ENCODE data around the gene PARD3. TPM values are rescaled to one million over a fixed set of nuclear protein-coding genes. Genes with fewer than 3 reads are reported as not detected.
"Not testable (repeated sequence)": the region's sequence is repeated elsewhere in the genome, so short reads cannot be mapped to it uniquely, and the experiment has no call there.

The PARD3 gene
- total RNA-seq, 2 experiments from 2014 or later: 0.15 to 0.18 TPM

DNA sequence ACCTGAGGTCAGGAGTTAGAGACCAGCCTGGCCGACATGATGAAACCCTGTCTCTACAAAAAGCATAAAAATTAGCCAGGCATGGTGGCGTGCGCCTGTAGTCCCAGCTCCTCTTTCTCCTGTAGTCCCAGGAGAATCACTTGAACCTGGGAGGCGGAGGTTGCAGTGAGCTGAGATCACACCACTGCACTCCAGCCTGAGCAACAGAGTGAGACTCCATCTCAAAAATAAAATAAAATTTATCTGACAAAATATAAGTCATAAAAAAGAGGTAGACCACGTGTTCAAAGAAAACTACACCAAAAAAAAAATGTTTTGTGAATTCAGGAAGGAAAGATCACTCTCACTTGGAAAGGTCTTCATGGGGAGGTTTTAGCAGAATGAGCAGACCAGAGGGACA is 114.3 kb downstream of the PARD3 start:
- H3K27ac Mint-ChIP-seq; H3K9me3 Mint-ChIP-seq; DNase-seq; POLR2A ChIA-PET; H3K36me3 Mint-ChIP-seq (ENCODE audit: low read depth); H3K4me3 Mint-ChIP-seq; CTCF ChIA-PET: not testable (repeated sequence)
- H3K27me3 Mint-ChIP-seq: peaks cover 15% of the 10 kb centered on the region
- H3K4me1 Mint-ChIP-seq: peaks cover 18% of the 10 kb centered on the region

GRCh38 chr10:34699904-34700517 is 115.1 kb downstream of the PARD3 start:
- Mint-ChIP-seq H3K4me3 (no peak overlapping the region), H3K36me3 (ENCODE audit: low read depth) (no peaks in the 10 kb centered on the region), H3K27ac (no peak overlapping the region), H3K4me1 (peaks cover 15% of the 10 kb centered on the region), H3K9me3 (no peaks in the 10 kb centered on the region), H3K27me3 (peaks cover 11% of the 10 kb centered on the region)
- ChIA-PET POLR2A (no interaction called here), CTCF (no interaction called here)
- no peak for DNase-seq

DNA sequence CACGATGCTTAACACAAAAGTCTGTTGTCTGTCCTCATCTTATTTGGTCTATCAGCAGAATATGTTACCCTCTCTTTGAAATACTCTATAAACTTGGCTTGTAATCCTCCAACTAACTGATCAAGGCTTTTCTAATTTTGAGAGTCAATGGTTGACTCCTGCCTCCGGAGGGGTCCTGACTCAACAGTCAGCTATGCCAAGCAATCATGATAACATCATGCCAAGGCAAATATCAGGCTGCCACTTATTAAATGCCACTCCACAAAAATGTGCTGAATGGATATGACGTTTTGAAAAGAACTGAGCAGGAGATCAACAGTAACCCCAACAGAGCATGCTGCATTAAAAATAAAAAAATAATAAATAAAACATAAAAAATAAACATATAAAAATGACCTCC is 116.1 kb downstream of the PARD3 start:
- no peak for DNase-seq
- POLR2A ChIA-PET: no interaction called here
- Mint-ChIP-seq H3K9me3 (no peaks in the 10 kb centered on the region), H3K27me3 (peaks cover 11% of the 10 kb centered on the region), H3K36me3 (ENCODE audit: low read depth) (no peaks in the 10 kb centered on the region), H3K4me3 (no peak overlapping the region), H3K4me1 (peaks cover 15% of the 10 kb centered on the region), H3K27ac (no peak overlapping the region)
- CTCF ChIA-PET: no interaction called here

DNA sequence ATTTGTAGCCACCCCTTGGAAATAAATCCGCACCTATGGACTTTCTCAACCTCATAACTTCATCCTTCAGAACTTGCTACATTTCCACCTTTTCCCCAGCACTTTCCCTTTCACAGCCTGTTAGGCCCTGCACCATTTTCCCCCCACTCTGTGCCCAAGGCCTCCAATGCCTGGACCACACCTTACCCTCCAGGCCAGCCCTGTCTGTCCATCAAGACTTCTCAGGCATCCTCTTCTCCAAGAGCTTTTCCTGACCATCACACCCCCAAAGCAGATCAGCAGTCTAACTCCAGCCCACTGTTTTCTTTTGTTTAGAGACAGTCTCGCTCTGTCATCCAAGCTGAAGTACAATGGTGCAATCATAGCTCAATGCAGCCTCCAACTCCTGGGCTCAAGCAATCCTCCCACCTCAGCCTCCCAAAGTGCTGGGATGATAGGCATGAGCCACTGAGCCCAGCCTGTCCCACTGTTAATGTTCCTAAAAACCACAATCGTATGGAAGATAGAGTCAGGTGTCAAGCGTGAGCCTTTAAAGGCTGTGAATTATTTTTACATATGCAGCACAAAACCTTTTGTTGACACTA is 116.8 kb downstream of the PARD3 start:
- ChIA-PET CTCF (no interaction called here), POLR2A (no interaction called here)
- Mint-ChIP-seq H3K27ac (no peak overlapping the region), H3K27me3 (peaks cover 9% of the 10 kb centered on the region), H3K36me3 (ENCODE audit: low read depth) (no peaks in the 10 kb centered on the region), H3K4me1 (peaks cover 15% of the 10 kb centered on the region), H3K9me3 (no peaks in the 10 kb centered on the region), H3K4me3 (no peak overlapping the region)
- no peak for DNase-seq

GRCh38 chr10:34697351-34698247 is 117.5 kb downstream of the PARD3 start:
- Mint-ChIP-seq H3K27me3 (peaks cover 7% of the 10 kb centered on the region), H3K4me3 (no peak overlapping the region), H3K27ac (no peak overlapping the region), H3K9me3 (no peaks in the 10 kb centered on the region), H3K36me3 (ENCODE audit: low read depth) (no peaks in the 10 kb centered on the region), H3K4me1 (peaks cover 15% of the 10 kb centered on the region)
- no peak for DNase-seq
- ChIA-PET POLR2A (no interaction called here), CTCF (no interaction called here)

DNA sequence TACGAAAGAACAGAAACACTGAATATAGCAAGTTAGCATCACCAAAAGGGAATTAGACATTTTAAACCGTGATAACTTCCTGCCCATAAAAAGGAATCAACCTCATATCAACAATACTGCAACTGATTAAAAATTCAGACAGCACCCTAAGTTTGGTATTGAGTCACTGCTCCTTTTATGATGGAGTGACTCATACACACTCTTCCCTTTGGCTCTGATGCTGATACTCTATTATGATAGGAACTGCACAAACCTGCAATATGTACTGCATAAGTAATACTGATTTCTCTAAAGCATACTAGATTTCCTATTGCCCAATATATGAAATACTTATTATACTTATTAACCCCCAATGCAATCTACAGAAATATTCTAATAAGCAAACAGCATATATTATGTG is 118.7 kb downstream of the PARD3 start:
- POLR2A ChIA-PET: no interaction called here
- CTCF ChIA-PET: no interaction called here
- Mint-ChIP-seq H3K4me3 (no peak overlapping the region), H3K4me1 (peaks cover 15% of the 10 kb centered on the region), H3K27ac (no peak overlapping the region), H3K27me3 (peaks cover 7% of the 10 kb centered on the region), H3K9me3 (no peaks in the 10 kb centered on the region), H3K36me3 (ENCODE audit: low read depth) (no peaks in the 10 kb centered on the region)
- DNase-seq: no peak

GRCh38 chr10:34690383-34691049 is 124.6 kb downstream of the PARD3 start:
- Mint-ChIP-seq H3K27me3 (peaks cover 4% of the 10 kb centered on the region), H3K4me3 (no peak overlapping the region), H3K27ac (no peak overlapping the region), H3K9me3 (no peaks in the 10 kb centered on the region), H3K36me3 (ENCODE audit: low read depth) (no peaks in the 10 kb centered on the region), H3K4me1 (no peaks in the 10 kb centered on the region)
- CTCF ChIA-PET: no interaction called here
- POLR2A ChIA-PET: no interaction called here
- DNase-seq: no peak

- ChIA-PET CTCF (interaction anchor here (0.6 kb wide), 1 partner anchor 23 kb away, joined by 3 read pairs; no protein-coding TSS in a partner anchor), POLR2A (no interaction called here)
- no peaks in the 10 kb centered on the region for H3K9me3 Mint-ChIP-seq
- H3K36me3 Mint-ChIP-seq (ENCODE audit: low read depth): no peaks in the 10 kb centered on the region
- H3K27ac Mint-ChIP-seq: no peak overlapping the region
- no peak for DNase-seq
- H3K4me1 Mint-ChIP-seq: no peaks in the 10 kb centered on the region
- H3K27me3 Mint-ChIP-seq: peaks cover 7% of the 10 kb centered on the region
- H3K4me3 Mint-ChIP-seq: no peak overlapping the region
These were observed 126.0 kb downstream of the PARD3 start for GRCh38 chr10:34689053-34689452.

GRCh38 chr10:34687434-34688210 is 127.5 kb downstream of the PARD3 start:
- H3K9me3 Mint-ChIP-seq: no peaks in the 10 kb centered on the region
- H3K27me3 Mint-ChIP-seq: peaks cover 9% of the 10 kb centered on the region
- no peaks in the 10 kb centered on the region for H3K36me3 Mint-ChIP-seq (ENCODE audit: low read depth)
- ChIA-PET CTCF (no interaction called here), POLR2A (no interaction called here)
- DNase-seq: no peak
- H3K4me3 Mint-ChIP-seq: no peak overlapping the region
- no peak overlapping the region for H3K27ac Mint-ChIP-seq
- H3K4me1 Mint-ChIP-seq: no peaks in the 10 kb centered on the region

GRCh38 chr10:34682580-34682979 is 132.5 kb downstream of the PARD3 start:
- Mint-ChIP-seq H3K9me3 (no peaks in the 10 kb centered on the region), H3K36me3 (ENCODE audit: low read depth) (no peaks in the 10 kb centered on the region), H3K4me1 (no peaks in the 10 kb centered on the region), H3K27me3 (peaks cover 9% of the 10 kb centered on the region), H3K4me3 (no peak overlapping the region), H3K27ac (no peak overlapping the region)
- ChIA-PET CTCF (interaction anchor here (0.9 kb wide), 1 partner anchor 45 kb away, joined by 4 read pairs; no protein-coding TSS in a partner anchor), POLR2A (no interaction called here)
- DNase-seq: no peak

GRCh38 chr10:34681933-34682332 is 133.2 kb downstream of the PARD3 start:
- ChIA-PET POLR2A (no interaction called here), CTCF (interaction anchor here (0.9 kb wide), 1 partner anchor 44 kb away, joined by 4 read pairs; no protein-coding TSS in a partner anchor)
- Mint-ChIP-seq H3K4me1 (no peaks in the 10 kb centered on the region), H3K36me3 (ENCODE audit: low read depth) (no peaks in the 10 kb centered on the region), H3K27me3 (peaks cover 9% of the 10 kb centered on the region), H3K9me3 (no peaks in the 10 kb centered on the region), H3K4me3 (no peak overlapping the region), H3K27ac (no peak overlapping the region)
- DNase-seq: no peak

- Mint-ChIP-seq H3K27ac (no peak overlapping the region), H3K4me3 (no peak overlapping the region), H3K27me3 (peaks cover 2% of the 10 kb centered on the region), H3K9me3 (no peaks in the 10 kb centered on the region), H3K36me3 (ENCODE audit: low read depth) (no peaks in the 10 kb centered on the region), H3K4me1 (no peaks in the 10 kb centered on the region)
- POLR2A ChIA-PET: no interaction called here
- no peak for DNase-seq
- CTCF ChIA-PET: no interaction called here
These were observed 135.9 kb downstream of the PARD3 start for GRCh38 chr10:34679177-34679576.

GRCh38 chr10:34677591-34677990 is 137.5 kb downstream of the PARD3 start:
- no peaks in the 10 kb centered on the region for H3K9me3 Mint-ChIP-seq
- H3K27me3 Mint-ChIP-seq: no peaks in the 10 kb centered on the region
- no peak for DNase-seq
- ChIA-PET POLR2A (no interaction called here), CTCF (no interaction called here)
- no peak overlapping the region for H3K27ac Mint-ChIP-seq
- H3K36me3 Mint-ChIP-seq (ENCODE audit: low read depth): no peaks in the 10 kb centered on the region
- H3K4me1 Mint-ChIP-seq: no peaks in the 10 kb centered on the region
- no peak overlapping the region for H3K4me3 Mint-ChIP-seq

All from activated CD4-positive, alpha-beta memory T cell treated with anti-CD3 and anti-CD28 coated beads, Interleukin-2, amount 10 ng/mL, durations not matched to agents 7 days and 5 days (primary cell).